ENCODE data around the gene B4GALT3. TPM values are rescaled to one million over a fixed set of nuclear protein-coding genes. Genes with fewer than 3 reads are reported as not detected.

Gene B4GALT3
- total RNA-seq, 1 experiment from 2014 or later = 59.2 TPM

DNA sequence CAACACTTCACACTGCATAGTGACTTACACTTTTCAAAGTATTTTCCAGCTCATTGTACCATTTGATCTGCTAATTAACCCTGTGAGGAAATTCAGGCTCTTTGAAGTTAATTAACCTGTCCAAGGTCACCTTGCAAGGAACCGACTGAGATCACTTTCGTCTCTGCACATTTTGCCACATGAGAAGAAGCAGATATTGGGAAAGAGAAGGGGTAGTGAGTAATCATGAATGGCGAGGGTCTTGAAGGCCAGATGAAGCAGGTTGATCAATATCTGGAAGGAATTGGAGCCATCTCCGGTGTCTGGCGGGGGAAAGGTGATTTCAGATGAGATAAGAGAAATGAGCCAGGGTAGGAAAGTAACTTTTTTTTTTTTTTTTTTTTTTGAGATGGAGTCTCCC is 42.7 kb upstream of the B4GALT3 start:
- no peaks in the 10 kb centered on the region for H3K9me3 Mint-ChIP-seq (ENCODE audit: low read depth, unreplicated experiment)
- intact Hi-C loops (cut with micrococcal nuclease; ENCODE audit: unreplicated experiment) = no loop called here
- TF ChIP-seq, protein P1, sequence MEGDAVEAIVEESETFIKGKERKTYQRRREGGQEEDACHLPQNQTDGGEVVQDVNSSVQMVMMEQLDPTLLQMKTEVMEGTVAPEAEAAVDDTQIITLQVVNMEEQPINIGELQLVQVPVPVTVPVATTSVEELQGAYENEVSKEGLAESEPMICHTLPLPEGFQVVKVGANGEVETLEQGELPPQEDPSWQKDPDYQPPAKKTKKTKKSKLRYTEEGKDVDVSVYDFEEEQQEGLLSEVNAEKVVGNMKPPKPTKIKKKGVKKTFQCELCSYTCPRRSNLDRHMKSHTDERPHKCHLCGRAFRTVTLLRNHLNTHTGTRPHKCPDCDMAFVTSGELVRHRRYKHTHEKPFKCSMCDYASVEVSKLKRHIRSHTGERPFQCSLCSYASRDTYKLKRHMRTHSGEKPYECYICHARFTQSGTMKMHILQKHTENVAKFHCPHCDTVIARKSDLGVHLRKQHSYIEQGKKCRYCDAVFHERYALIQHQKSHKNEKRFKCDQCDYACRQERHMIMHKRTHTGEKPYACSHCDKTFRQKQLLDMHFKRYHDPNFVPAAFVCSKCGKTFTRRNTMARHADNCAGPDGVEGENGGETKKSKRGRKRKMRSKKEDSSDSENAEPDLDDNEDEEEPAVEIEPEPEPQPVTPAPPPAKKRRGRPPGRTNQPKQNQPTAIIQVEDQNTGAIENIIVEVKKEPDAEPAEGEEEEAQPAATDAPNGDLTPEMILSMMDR (IDR thresholded peaks at IDR 0.05; ENCODE audit: unreplicated experiment) = no peak
- no TSS peak for BruUV-seq (replicated peaks)
- peaks cover 10% of the 10 kb centered on the region for H3K36me3 Mint-ChIP-seq (ENCODE audit: insufficient read depth, unreplicated experiment)
- peaks cover 52% of the 10 kb centered on the region for H3K27me3 Mint-ChIP-seq (ENCODE audit: unreplicated experiment)
- no peak overlapping the region for H3K4me3 Mint-ChIP-seq (ENCODE audit: low read depth, unreplicated experiment)
- DNase-seq = no peak
- H3K27ac Mint-ChIP-seq (ENCODE audit: unreplicated experiment) = no peak overlapping the region
- CTCF ChIA-PET = no interaction called here
- H3K4me1 Mint-ChIP-seq (ENCODE audit: low read depth, unreplicated experiment) = peaks cover 18% of the 10 kb centered on the region

DNA sequence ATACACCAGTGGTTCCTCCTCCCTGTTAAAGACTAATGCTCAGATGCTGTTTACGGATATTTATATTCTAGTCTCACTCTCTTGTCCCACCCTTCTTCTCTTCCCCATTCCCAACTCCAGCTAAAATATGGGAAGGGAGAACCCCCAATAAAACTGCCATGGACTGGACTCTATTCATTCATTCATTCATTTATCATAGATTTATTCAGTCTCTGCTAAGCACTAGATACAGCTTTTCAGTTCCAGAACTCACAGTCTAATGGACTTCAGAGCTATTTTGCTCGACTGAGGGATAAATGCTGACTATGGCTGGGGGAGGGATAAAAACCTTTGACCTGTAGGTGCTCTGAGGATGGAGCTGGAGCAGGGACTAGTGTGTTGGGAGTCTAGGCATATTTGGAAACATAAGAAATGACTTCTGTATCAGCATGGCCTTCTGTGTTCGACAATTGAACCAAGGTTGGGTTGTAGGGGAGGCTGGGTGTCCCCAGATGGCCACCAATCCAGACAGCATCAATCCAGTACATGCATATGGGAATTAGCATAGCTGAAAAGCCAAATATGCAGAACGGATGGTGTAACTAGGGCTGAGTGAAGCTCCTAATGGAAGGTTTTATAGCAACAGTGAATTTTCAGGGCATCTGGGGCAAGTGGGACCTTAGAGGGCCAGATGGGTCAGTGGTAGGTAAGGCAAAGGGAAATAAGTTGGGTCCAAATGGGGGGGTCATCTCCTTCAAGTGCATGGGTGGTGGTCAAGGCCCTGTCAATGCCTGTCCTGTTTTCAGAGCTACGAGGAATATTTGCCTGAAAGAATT is 42.0 kb upstream of the B4GALT3 start:
- Mint-ChIP-seq H3K27ac (ENCODE audit: unreplicated experiment) (no peak overlapping the region), H3K4me3 (ENCODE audit: low read depth, unreplicated experiment) (no peak overlapping the region), H3K27me3 (ENCODE audit: unreplicated experiment) (peaks cover 51% of the 10 kb centered on the region), H3K36me3 (ENCODE audit: insufficient read depth, unreplicated experiment) (peaks cover 16% of the 10 kb centered on the region), H3K4me1 (ENCODE audit: low read depth, unreplicated experiment) (peaks cover 18% of the 10 kb centered on the region), H3K9me3 (ENCODE audit: low read depth, unreplicated experiment) (no peaks in the 10 kb centered on the region)
- TF ChIP-seq, protein P1 (IDR thresholded peaks at IDR 0.05; ENCODE audit: unreplicated experiment) = no peak
- no peak for DNase-seq
- no TSS peak for BruUV-seq (replicated peaks)
- CTCF ChIA-PET = no interaction called here
- intact Hi-C loops (cut with micrococcal nuclease; ENCODE audit: unreplicated experiment) = no loop called here

DNA sequence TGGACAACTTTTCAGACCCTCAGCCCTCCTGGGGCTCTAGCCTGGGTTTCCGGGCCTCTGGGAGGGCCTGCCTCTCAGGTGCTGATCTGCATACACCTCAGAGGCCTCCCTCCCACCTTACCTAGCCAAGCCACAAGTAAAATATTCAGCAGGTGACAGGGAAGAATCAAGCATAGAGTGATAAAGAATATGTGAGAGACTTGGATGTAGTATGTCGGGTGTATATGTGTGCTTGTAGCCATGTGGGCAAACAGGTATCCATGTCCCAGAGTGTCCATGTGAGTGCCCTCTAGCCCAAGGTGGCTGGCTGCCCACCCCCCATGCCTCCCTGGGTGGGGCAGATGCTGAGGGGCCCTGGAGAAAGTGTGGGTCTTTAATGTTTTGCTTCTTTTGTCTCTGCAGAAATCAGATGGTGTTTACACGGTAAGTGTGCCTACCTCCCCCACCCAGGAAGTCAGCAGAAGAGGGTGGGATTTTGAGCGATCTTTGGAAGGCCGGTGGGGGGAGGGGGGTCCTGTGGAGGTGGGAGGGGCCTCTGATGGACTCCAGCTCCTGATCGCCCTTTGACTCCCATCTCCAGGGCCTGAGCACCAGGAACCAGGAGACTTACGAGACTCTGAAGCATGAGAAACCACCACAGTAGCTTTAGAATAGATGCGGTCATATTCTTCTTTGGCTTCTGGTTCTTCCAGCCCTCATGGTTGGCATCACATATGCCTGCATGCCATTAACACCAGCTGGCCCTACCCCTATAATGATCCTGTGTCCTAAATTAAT is 41.2 kb upstream of the B4GALT3 start:
- DNase-seq = no peak
- H3K27me3 Mint-ChIP-seq (ENCODE audit: unreplicated experiment) = peaks cover 43% of the 10 kb centered on the region

DNA sequence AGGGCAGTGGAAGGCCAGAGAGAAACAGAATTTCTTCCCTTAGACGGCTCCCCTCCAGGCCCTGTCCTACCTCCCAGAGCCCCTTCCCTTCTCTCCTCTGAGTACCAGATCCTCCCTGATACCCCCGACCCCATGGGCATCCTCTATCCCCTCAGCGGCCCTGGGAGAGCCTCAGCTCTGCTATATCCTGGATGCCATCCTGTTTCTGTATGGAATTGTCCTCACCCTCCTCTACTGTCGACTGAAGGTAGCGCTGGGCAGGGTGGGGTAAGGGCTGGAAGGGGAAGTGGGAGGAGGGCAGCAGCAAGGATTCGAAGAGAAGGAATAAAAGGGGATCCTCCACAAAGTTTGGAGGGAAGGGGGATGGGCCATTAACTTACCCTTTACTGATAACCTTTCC is 40.5 kb upstream of the B4GALT3 start:
- Mint-ChIP-seq H3K9me3 (ENCODE audit: low read depth, unreplicated experiment) (no peaks in the 10 kb centered on the region), H3K4me1 (ENCODE audit: low read depth, unreplicated experiment) (peaks cover 9% of the 10 kb centered on the region), H3K36me3 (ENCODE audit: insufficient read depth, unreplicated experiment) (peaks cover 26% of the 10 kb centered on the region), H3K27me3 (ENCODE audit: unreplicated experiment) (peaks cover 39% of the 10 kb centered on the region), H3K4me3 (ENCODE audit: low read depth, unreplicated experiment) (no peak overlapping the region), H3K27ac (ENCODE audit: unreplicated experiment) (no peak overlapping the region)
- intact Hi-C loops (cut with micrococcal nuclease; ENCODE audit: unreplicated experiment) = no loop called here
- TF ChIP-seq, protein P1 (IDR thresholded peaks at IDR 0.05; ENCODE audit: unreplicated experiment) = no peak
- CTCF ChIA-PET = no interaction called here
- no TSS peak for BruUV-seq (replicated peaks)
- DNase-seq = no peak

More for the DNA sequence above, 41.2 kb upstream of the B4GALT3 start:
- CTCF ChIA-PET = no interaction called here
- intact Hi-C loops (cut with micrococcal nuclease; ENCODE audit: unreplicated experiment) = no loop called here
- TF ChIP-seq, protein P1 (IDR thresholded peaks at IDR 0.05; ENCODE audit: unreplicated experiment) = no peak
- Mint-ChIP-seq H3K4me1 (ENCODE audit: low read depth, unreplicated experiment) (peaks cover 10% of the 10 kb centered on the region), H3K4me3 (ENCODE audit: low read depth, unreplicated experiment) (no peak overlapping the region), H3K9me3 (ENCODE audit: low read depth, unreplicated experiment) (no peaks in the 10 kb centered on the region), H3K27ac (ENCODE audit: unreplicated experiment) (no peak overlapping the region), H3K36me3 (ENCODE audit: insufficient read depth, unreplicated experiment) (peaks cover 20% of the 10 kb centered on the region)
- BruUV-seq (replicated peaks) = no TSS peak

Measured in Calu3 (cell line).